Measurements from ENCODE around the gene CFAP74. TPM values are rescaled to one million over a fixed set of nuclear protein-coding genes. Genes with fewer than 3 reads are reported as not detected.

The CFAP74 gene
- total and polyA plus RNA-seq, 2 donors (not counting 3 experiments of a cell fraction or from before 2014, with no cell fraction given), result not detected

GRCh38 chr1:2031546-2032540 lies 28.3 kb upstream of the CFAP74 start:
- H3K4me3 ChIP-seq (replicated peaks in 1 of 3; ENCODE audit: insufficient read depth in 1 of 3, low read depth in 1 of 3, low read length in 3 of 3), result no peak overlapping the region
- H4K20me1 ChIP-seq (replicated peaks; ENCODE audit: control insufficient read depth, extremely low read depth, insufficient read depth, low read length), result no peaks in the 10 kb centered on the region
- no peak overlapping the region for H2AFZ ChIP-seq (ENCODE audit: low read depth, low read length)
- H3K9me3 ChIP-seq (replicated peaks; ENCODE audit: control insufficient read depth, insufficient read depth, low read length), result no peaks in the 10 kb centered on the region
- H3K79me2 ChIP-seq (ENCODE audit: control insufficient read depth, insufficient read depth, low read length), result no peaks in the 10 kb centered on the region
- intact Hi-C loops (cut with micrococcal nuclease) (no loop called here), dilution Hi-C loops (cut with MboI; ENCODE audit: extremely low pct_ligation_motif_present, low sequenced_read_pairs) (no loop called here)
- CTCF ChIA-PET, result interaction anchor here (4.7 kb wide), 1 partner anchor 13 kb away, joined by 19 read pairs; no protein-coding TSS in a partner anchor
- no peak for FAIRE-seq
- TF ChIP-seq FOS (IDR thresholded peaks at IDR 0.05; ENCODE audit: borderline replicate concordance, insufficient read depth, low read length) (no peak), MYC (IDR thresholded peaks at IDR 0.05; ENCODE audit: low read depth, low read length) (no peak), JUN (IDR thresholded peaks at IDR 0.05; ENCODE audit: borderline replicate concordance, insufficient read depth, insufficient read length, low read depth) (no peak), GATA2 (IDR thresholded peaks at IDR 0.05; ENCODE audit: insufficient read depth, insufficient read length, low read depth, low read length) (no peak), CTCF (IDR thresholded peaks at IDR 0.05; ENCODE audit: extremely low read depth in 1 of 2, insufficient read depth in 1 of 2, low read depth in 1 of 2, low read length in 2 of 2) (no peak), POLR2AphosphoS5 (IDR thresholded peaks at IDR 0.05; ENCODE audit: insufficient read depth, low read depth, low read length) (no peak), POLR2A (IDR thresholded peaks at IDR 0.05; ENCODE audit: low read depth, low read length) (no peak), EZH2 (IDR thresholded peaks at IDR 0.05; ENCODE audit: borderline replicate concordance, low read depth, low read length, severe bottlenecking) (no peak), MAX (IDR thresholded peaks at IDR 0.05; ENCODE audit: insufficient read depth, insufficient read length) (no peak)
- no peaks in the 10 kb centered on the region for H3K36me3 ChIP-seq (ENCODE audit: control insufficient read depth in 2 of 2, extremely low read depth in 1 of 2, insufficient read depth in 2 of 2, low read length in 2 of 2)
- POLR2A ChIA-PET, result no interaction called here
- no peaks in the 10 kb centered on the region for H3K4me1 ChIP-seq (ENCODE audit: control insufficient read depth, extremely low read depth, insufficient read depth, low read length)
- no peak overlapping the region for H3K4me2 ChIP-seq (ENCODE audit: insufficient read depth, low read length)
- no peaks in the 10 kb centered on the region for H3K27me3 ChIP-seq (ENCODE audit: control insufficient read depth in 2 of 2, insufficient read depth in 2 of 2, low read length in 2 of 2)
- no peak overlapping the region for H3K27ac ChIP-seq (ENCODE audit: insufficient read depth, low read depth, low read length)
- H3K9ac ChIP-seq (replicated peaks; ENCODE audit: extremely low read depth, insufficient read depth, low read length), result no peak overlapping the region
- no peak for DNase-seq (ENCODE audit: low read depth, low spot score)
- H3K9me1 ChIP-seq (replicated peaks; ENCODE audit: control insufficient read depth, extremely low read depth, insufficient read depth, low read length), result no peaks in the 10 kb centered on the region
- no TSS peak for BruUV-seq (replicated peaks)

Data from endothelial cell of umbilical vein (primary cell).